Tibial nerve (tissue), 4 donors: ENCODE data around the gene DNM2.

Experiments
- EP300 ChIP-seq, 2 donors: sonication (generic); formaldehyde crosslinking; IDR thresholded peaks; one replicate each; pipeline ENCODE4 v1.6.1; 2017; ENCODE audit warnings: antibody characterized with exemption in 2 of 2, mild to moderate bottlenecking in 1 of 2
- POLR2A ChIP-seq, 2 donors: fragments of 450-650 bp; IDR thresholded peaks; one replicate each; pipeline ENCODE4 v1.6.1; 2017; ENCODE audit warnings: antibody characterized with exemption in 2 of 2, mild to moderate bottlenecking in 2 of 2, moderate library complexity in 2 of 2
- TF ChIP-seq, protein P1 (sequence below), 5 experiments: fragments of 200-600 bp in 3 of 5; fragments of 450-650 bp in 2 of 5; sonication (generic) in 3 of 5; IDR thresholded peaks; one replicate each; pipeline ENCODE4 v1.5.1; 2016 to 2019; ENCODE audit warnings: antibody characterized with exemption in 5 of 5, mild to moderate bottlenecking in 3 of 5, moderate library complexity in 2 of 5

DNA sequence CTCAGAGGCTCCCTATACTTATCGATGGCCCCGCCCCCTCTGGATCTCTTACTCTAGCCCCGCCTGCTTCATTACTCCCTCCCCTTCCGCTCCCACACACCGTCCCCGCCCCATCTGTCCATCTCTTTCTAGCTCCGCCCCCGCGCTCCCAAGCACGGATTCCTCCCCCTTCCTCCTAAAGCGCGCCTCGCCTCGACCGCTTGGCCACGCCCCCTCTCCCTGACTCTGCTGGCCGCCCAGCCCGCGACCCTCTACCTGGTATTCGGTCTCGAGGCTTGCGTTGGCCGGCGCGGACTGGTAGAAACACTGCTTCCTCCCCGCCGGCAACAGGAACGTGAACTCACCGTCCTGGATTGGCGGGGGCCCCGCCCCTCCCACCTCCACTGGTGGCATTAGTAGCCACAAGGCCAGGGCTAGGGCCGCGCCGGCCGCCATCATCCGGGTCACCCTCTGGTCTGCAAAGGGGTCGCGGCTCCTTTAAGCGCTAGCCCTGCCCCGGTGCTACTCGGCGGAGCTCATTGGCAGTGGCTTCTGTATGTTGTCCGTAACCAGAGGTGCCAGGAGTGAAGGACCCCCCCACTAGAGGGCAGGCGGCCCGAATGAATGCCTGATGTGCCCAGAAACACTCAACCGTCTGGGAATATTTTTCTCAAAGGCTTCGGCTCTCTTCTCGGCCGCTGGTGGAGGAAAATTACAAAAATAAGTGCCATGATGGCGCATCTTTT is 118.0 kb downstream of the DNM2 start, which contains the start of gene TMED1:
- TF ChIP-seq, protein P1, sequence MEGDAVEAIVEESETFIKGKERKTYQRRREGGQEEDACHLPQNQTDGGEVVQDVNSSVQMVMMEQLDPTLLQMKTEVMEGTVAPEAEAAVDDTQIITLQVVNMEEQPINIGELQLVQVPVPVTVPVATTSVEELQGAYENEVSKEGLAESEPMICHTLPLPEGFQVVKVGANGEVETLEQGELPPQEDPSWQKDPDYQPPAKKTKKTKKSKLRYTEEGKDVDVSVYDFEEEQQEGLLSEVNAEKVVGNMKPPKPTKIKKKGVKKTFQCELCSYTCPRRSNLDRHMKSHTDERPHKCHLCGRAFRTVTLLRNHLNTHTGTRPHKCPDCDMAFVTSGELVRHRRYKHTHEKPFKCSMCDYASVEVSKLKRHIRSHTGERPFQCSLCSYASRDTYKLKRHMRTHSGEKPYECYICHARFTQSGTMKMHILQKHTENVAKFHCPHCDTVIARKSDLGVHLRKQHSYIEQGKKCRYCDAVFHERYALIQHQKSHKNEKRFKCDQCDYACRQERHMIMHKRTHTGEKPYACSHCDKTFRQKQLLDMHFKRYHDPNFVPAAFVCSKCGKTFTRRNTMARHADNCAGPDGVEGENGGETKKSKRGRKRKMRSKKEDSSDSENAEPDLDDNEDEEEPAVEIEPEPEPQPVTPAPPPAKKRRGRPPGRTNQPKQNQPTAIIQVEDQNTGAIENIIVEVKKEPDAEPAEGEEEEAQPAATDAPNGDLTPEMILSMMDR (IDR thresholded peaks at IDR 0.05): peak; percentile 24 to 85 (median 42)
- peak in 1 of 2 donors; percentile 44 for TF ChIP-seq POLR2A (IDR thresholded peaks at IDR 0.05)
- peak; percentile 29 to 69 for TF ChIP-seq EP300 (IDR thresholded peaks at IDR 0.05)
